ENCODE data around the gene EMD.

Gene EMD

GRCh38 chrX:154401918-154402621 is 23.0 kb downstream of the EMD start:
- TF ChIP-seq CTCF (IDR thresholded peaks at IDR 0.05; ENCODE audit: insufficient read depth, low read depth, low read length, missing control alignments) = no peak
- no peak overlapping the region for H3K4me3 ChIP-seq (ENCODE audit: low read length)
- peak; percentile 77 for DNase-seq (ENCODE audit: low read depth)

GRCh38 chrX:154402622-154403127 is 23.6 kb downstream of the EMD start:
- TF ChIP-seq CTCF (IDR thresholded peaks at IDR 0.05; ENCODE audit: insufficient read depth, low read depth, low read length, missing control alignments) = no peak
- DNase-seq (ENCODE audit: low read depth) = no peak
- no peak overlapping the region for H3K4me3 ChIP-seq (ENCODE audit: low read length)

GRCh38 chrX:154403192-154403591 is 24.1 kb downstream of the EMD start:
- no peak for TF ChIP-seq CTCF (IDR thresholded peaks at IDR 0.05; ENCODE audit: insufficient read depth, low read depth, low read length, missing control alignments)
- DNase-seq (ENCODE audit: low read depth) = no peak
- H3K4me3 ChIP-seq (ENCODE audit: low read length) = no peak overlapping the region

GRCh38 chrX:154403858-154404257 is 24.8 kb downstream of the EMD start:
- DNase-seq (ENCODE audit: low read depth) = no peak
- TF ChIP-seq CTCF (IDR thresholded peaks at IDR 0.05; ENCODE audit: insufficient read depth, low read depth, low read length, missing control alignments) = no peak
- no peak overlapping the region for H3K4me3 ChIP-seq (ENCODE audit: low read length)

- no peak for DNase-seq (ENCODE audit: low read depth)
- no peak for TF ChIP-seq CTCF (IDR thresholded peaks at IDR 0.05; ENCODE audit: insufficient read depth, low read depth, low read length, missing control alignments)
- no peak overlapping the region for H3K4me3 ChIP-seq (ENCODE audit: low read length)
Measured at GRCh38 chrX:154404625-154405192, 25.6 kb downstream of the EMD start.

- no peak for DNase-seq (ENCODE audit: low read depth)
- TF ChIP-seq CTCF (IDR thresholded peaks at IDR 0.05; ENCODE audit: insufficient read depth, low read depth, low read length, missing control alignments) = no peak
- peak overlapping the region; percentile 44 for H3K4me3 ChIP-seq (ENCODE audit: low read length)
Measured at GRCh38 chrX:154408659-154409221, 29.6 kb downstream of the EMD start.
